HEK293T (cell line): Measurements from ENCODE around the gene PCTP.

Experiments
- ELF4 ChIP-seq: fragments of 450-650 bp; IDR thresholded peaks from 2 replicates; pipeline ENCODE4 v1.6.1; 2017; ENCODE audit warnings: antibody characterized with exemption
- FOXA1 ChIP-seq: fragments of 450-650 bp; IDR thresholded peaks from 2 replicates; pipeline ENCODE4 v1.6.1; 2016; ENCODE audit warnings: mild to moderate bottlenecking
- FOXK2 ChIP-seq: fragments of 450-650 bp; IDR thresholded peaks from 2 replicates; pipeline ENCODE4 v1.6.1; 2016; ENCODE audit warnings: mild to moderate bottlenecking
- HDGF ChIP-seq: fragments of 450-650 bp; IDR thresholded peaks from 2 replicates; pipeline ENCODE4 v1.6.1; 2017; ENCODE audit warnings: antibody characterized with exemption, borderline replicate concordance

DNA sequence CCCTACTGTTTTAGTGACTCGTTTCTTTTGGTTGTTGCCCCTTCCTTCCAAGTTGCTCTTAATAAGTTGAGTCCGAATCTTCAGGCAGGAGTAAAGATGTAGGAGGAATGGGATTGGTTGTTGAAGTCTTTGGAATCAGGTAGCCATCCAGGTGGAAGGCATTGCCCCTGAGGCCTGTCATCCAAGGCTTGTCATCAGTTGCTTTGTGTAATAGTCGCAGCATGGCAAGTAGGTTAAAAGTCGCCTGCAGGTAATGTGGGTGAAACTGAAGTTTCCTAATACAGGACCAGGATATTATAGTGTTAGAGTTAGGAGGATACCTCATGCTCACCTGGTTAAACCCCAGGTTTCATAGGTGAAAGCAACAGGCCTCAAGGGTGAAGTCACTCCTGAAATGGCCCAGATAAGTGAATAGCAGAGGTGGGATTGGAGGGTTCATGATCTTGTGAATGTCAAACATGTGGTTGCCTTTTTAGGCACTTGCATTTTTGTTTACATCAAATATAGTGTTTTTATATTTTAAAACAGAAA, 934 bp downstream of the PCTP start:
- TF ChIP-seq HDGF = no peak
- TF ChIP-seq ELF4 = no peak
- TF ChIP-seq FOXA1 = no peak
- TF ChIP-seq FOXK2 = no peak
